VCaP (cell line): Measurements from ENCODE around the gene UBE2I.
"Not testable (repeated sequence)": the region's sequence is repeated elsewhere in the genome, so short reads cannot be mapped to it uniquely, and the experiment has no call there.

Experiments
- H3K27ac ChIP-seq: fragments of 450-650 bp; 2 replicates; pipeline ENCODE4 v1.5.1; 2017
- TF ChIP-seq, protein P1 (sequence below): fragments of 450-650 bp; conservative IDR thresholded peaks from 2 replicates; pipeline ENCODE4 v1.5.1; 2017; ENCODE audit warnings: mild to moderate bottlenecking, moderate library complexity

UBE2I gene

GRCh38 chr16:1325261-1325660, 15.8 kb downstream of the UBE2I start:
- no peak overlapping the region for H3K27ac ChIP-seq
- TF ChIP-seq, protein P1, sequence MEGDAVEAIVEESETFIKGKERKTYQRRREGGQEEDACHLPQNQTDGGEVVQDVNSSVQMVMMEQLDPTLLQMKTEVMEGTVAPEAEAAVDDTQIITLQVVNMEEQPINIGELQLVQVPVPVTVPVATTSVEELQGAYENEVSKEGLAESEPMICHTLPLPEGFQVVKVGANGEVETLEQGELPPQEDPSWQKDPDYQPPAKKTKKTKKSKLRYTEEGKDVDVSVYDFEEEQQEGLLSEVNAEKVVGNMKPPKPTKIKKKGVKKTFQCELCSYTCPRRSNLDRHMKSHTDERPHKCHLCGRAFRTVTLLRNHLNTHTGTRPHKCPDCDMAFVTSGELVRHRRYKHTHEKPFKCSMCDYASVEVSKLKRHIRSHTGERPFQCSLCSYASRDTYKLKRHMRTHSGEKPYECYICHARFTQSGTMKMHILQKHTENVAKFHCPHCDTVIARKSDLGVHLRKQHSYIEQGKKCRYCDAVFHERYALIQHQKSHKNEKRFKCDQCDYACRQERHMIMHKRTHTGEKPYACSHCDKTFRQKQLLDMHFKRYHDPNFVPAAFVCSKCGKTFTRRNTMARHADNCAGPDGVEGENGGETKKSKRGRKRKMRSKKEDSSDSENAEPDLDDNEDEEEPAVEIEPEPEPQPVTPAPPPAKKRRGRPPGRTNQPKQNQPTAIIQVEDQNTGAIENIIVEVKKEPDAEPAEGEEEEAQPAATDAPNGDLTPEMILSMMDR = no peak

- no peak overlapping the region for H3K27ac ChIP-seq
- TF ChIP-seq, protein P1 = no peak
These were observed 16.4 kb downstream of the UBE2I start for GRCh38 chr16:1325673-1326371.

GRCh38 chr16:1326391-1326790, 17.0 kb downstream of the UBE2I start:
- H3K27ac ChIP-seq = no peak overlapping the region
- TF ChIP-seq, protein P1 = no peak

DNA sequence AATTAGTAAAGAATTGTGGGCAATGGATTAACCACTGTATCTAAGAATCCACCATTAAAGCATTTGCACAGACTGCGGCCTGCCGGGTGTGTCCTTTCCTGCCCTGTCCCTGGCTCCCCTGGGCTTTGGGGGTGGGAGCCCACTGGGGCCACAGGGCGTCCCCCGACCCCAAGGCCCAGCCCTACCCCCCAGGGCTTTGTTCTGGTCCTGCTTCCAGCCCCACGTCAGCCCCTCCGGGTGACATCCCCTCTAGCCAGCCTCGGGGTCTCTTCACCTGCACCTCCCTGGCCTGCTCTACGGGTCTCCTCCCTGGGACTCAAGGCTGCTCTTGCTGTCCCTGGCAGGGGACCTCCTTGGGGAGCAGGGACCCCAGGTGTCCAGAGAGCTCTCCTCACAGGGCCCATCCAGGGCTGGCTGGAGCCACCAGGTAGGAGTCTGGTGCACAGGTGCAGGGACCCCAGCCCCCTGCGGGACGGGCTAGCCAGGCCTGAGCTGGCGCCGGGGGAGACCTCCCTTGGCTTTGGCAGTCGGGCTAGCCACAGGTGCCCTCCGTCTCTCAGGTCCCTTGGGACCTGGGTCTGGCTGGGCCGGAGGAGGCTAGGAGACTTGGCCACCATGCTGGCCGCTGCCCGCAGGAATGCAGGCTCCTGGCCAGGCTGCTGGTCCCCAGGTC, 17.6 kb downstream of the UBE2I start:
- TF ChIP-seq, protein P1 = no peak
- H3K27ac ChIP-seq = no peak overlapping the region

DNA sequence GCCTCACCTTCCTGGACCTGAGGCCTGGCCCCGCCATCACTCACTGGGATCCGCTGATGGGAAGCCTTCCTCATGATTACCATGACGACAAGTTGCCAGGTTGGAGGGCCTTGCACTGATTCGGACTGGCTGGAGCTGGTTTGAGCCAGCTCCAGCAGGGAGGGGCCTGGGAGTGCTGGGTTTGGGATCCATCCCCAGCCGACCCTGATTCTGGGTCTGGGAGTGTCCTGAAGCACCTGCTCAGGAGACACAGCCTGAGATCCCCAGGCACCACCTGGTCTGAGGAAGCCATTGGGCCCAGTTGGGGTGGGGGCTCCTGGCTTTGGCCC, 18.1 kb downstream of the UBE2I start:
- TF ChIP-seq, protein P1 = no peak
- H3K27ac ChIP-seq = no peak overlapping the region

- H3K27ac ChIP-seq = not testable (repeated sequence)
These were observed 18.7 kb downstream of the UBE2I start for GRCh38 chr16:1328136-1328535.

DNA sequence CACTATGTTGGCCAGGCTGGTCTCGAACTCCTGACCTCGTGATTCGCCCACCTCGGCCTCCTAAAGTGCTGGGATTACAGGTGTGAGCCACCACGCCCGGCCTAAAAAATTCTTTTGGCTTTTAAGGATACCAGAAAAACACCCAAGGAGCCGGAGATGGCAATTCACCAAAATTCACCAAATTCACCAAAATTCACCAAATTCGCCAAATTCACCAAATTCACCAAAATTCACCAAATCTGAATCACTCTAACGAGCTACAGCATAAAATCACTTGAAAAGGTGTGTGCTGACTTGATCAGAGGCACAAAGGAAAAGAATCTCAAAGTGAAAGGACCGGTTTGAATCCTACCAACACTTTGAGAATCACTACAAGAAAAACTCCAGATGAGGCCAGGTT, 19.5 kb downstream of the UBE2I start:
- H3K27ac ChIP-seq = not testable (repeated sequence)

DNA sequence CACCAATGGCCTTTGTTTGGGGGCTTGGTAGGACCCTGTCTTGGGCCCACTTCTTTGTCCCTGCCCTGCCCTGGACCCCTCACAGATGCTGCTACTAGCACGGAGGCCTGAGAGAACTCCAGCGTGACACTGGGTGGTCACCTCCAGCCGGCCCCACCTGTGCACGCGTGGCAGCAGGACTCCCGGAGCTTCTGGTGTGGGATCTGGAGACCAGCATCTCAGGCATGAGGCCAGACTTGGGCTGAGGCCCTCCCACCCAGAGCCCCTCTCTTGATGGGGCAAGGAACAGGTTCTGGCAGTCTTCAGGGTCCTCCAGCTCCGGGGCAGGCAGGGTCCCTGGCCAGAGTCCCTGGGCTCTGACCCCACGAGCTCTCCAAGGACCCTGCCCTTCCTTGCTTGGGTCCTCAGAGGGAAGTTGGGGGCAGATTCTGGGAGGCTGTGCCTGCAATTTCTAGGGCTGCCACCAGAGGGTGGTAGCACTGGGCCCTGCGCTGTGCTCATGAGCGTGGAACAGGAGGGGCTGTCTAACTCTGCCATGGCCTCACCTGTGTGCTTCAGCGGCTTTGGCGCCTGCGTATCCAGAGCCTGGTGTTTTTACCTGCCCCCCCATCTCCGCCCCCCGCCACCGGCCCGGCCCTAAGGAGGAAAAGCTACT, 21.0 kb downstream of the UBE2I start:
- no peak overlapping the region for H3K27ac ChIP-seq
- TF ChIP-seq, protein P1 = peak; percentile 28; the same call in 1 of the 2 replicates
